Measurements from ENCODE around the gene TANC1.

The TANC1 gene

DNA sequence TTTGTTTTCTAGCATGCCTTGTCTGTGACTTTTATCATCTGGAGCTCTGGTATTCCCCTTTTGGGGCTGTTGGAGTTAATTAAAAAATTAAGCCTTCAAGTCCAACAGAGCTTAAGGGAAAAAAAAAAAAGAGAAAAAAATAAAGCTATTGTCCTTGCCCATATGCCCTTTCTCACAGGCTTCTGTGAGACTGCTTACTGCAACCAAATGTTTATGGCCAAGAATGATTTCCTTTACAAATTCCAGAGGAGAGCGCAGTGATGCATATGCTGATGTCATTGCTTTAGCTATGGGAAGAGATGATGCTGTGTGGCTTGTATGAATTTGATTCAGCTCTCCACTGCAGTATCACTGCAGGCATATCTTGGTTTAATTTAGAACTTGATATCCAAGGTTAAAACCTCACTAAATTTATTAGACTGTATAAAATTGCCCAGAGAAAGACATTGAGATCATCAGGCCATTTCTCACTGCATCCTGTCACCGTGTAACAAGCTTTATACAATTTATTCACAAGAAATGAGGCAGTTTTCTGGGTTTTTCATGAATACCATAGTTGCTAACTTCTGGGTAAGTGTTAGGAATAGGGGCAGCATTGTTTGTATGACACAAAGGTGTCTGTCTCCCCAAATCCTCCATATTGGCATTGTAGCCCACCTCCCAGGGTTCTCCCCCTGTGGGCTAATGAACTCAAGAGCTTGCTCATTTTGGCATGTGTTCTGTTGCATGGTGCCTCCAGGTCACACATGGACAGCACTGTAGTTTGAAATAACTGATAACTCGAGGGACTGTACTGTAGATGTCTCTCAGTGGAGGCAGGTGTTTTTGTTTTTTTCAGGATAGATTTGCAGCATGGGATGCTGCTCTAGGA lies 85.0 kb downstream of the TANC1 start:
- in situ Hi-C loops (cut with MboI; ENCODE audit: low sequenced_read_pairs) = no loop called here

DNA sequence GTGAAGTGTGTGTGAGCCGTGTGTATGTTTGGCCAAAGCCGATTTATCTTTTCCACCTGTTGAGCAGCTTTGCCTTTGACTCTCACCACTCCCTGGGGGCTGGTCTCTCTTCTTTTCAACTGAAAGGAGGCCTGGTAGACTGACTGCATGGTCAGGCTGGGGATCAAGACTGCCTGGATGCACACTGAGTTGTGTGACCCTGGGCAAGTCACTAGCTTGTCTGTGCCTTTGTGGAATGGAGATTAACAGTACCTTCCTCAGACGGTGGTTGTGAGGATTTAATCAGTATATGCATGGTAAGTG lies 85.5 kb downstream of the TANC1 start:
- in situ Hi-C loops (cut with MboI; ENCODE audit: low sequenced_read_pairs) = no loop called here

DNA sequence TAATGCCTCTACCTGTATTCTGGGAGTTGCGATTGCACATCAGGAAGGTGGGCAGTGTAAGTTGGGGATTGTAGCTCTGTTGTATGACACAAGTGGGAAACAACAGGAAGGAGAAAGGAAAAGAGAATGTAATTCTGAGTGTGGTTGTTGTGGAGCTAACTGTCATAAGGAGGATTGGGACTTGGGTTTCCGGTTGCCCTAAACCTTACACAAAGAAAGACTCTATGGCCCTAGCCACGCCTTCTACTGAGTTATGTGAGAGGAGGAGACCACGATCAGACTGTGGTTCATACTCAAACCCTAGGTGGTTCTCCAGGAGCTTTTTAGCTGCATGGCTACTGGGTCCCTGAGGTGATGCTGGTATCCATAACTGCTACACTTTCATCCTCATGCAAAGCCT lies 86.5 kb downstream of the TANC1 start:
- in situ Hi-C loops (cut with MboI; ENCODE audit: low sequenced_read_pairs) = no loop called here

DNA sequence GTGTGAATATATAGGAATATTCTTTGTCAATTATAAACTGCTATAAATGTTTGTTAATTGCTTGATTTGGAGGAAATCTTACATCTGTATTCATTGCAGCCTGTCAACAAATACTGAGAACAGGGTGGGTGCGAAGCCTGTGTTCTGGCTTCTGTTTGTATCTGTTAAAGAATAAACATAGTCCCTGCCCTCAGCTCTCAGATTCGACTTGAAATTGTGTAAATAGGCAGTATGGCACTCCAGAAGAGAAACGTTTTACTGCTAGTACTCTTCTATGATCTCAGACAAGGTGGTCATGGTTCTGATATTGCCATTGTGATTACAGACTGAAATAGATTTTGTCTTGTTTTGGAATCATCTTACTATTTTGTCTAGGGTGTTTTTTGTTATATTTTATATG lies 92.1 kb downstream of the TANC1 start:
- in situ Hi-C loops (cut with MboI; ENCODE audit: low sequenced_read_pairs) = no loop called here

DNA sequence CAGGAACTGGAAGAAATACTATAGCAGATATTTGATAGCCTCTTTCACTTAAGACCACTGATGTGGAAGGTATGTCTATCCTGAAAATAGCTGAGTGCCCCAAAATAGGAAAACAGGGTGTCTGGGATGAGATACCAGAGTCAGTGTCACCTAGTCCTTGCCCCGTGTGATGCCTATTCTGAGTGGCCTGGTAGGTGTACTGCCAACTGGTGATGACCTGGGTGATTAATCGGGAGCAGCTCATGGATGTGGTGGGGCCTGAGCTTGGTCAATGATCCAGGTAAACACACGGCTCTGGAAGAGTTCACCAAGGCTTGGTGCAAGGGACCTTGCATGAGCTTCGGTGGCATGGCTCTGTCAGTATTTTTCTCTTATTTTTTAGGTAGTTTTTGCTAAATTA lies 95.2 kb downstream of the TANC1 start:
- in situ Hi-C loops (cut with MboI; ENCODE audit: low sequenced_read_pairs) = no loop called here

DNA sequence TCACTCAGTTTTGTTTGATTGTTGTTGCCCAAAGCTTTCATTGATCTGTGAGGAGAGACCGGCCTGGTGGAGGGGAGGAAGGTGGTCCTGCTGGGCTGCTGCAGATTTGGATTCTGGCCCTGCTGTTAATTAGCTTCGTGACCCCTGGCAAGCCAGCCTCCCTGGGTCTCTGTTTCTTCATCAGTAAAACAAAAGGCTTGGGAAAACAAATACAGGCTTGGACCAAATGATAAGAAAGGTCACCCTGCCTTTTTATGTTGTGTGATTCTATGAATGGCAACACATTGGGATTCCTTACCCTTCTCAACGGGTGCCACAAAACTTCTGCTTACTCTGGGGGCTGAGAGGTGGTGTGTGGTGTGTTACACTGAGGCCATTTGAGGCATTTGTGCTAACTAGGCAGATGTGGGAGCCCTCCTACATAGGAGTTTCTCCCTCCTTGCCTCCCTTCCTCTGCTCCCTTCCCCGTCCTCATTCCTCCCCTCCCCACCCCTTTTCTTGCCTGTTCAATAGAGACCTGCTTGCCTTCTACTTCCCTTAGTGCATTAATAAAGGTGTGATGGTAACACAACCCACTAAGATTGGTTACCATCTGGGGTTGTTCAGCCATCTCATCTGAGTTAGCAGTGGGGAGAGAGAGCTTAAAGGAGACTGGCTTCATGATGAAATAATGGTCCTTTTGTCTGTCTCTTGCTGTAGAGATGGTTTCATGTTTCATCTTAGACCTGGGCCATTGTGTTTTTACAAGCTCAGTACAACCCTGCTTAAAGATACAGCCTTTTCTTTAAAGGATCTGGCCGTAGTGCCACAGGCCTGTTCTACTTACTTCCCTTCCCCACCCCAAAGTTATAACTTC lies 96.2 kb downstream of the TANC1 start:
- in situ Hi-C loops (cut with MboI; ENCODE audit: low sequenced_read_pairs) = no loop called here

DNA sequence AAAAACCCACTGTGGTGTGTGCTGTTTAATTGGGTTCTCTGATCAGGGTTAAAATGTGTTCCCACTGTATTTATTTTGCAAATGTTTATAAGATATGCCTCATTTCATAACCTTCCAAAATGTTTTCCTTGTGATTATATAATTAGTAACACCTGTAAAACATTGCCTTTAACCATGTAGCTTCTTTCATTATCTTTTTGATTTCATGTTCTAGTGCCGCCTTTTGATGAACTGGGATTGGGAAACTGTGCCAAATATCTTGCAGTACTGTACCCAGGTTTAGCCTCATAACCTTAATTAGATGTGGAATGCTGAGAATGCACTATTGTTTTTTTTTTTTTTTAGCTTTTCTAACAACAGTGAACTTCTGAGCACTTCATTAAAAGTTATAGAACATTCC lies 96.9 kb downstream of the TANC1 start:
- in situ Hi-C loops (cut with MboI; ENCODE audit: low sequenced_read_pairs) = no loop called here

DNA sequence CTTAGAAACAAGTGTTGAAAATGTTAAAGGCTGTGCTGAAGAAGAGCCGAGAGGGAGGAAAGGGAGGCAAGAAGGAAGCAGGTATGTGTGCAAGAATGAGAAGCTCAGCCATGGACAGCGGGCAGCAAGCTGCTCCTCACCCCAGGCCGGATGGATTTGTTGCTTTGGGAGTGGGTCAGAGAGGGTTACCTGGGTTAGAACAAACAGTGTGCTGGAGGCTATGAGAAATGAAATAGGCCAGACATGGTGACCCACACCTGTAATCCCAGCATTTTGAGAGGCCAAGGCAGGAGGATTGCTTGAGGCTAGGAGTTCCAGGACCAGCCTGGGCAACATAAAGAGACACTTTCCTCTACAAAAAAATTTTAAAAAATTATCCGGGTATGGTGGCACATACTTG lies 97.5 kb downstream of the TANC1 start:
- in situ Hi-C loops (cut with MboI; ENCODE audit: low sequenced_read_pairs) = no loop called here

DNA sequence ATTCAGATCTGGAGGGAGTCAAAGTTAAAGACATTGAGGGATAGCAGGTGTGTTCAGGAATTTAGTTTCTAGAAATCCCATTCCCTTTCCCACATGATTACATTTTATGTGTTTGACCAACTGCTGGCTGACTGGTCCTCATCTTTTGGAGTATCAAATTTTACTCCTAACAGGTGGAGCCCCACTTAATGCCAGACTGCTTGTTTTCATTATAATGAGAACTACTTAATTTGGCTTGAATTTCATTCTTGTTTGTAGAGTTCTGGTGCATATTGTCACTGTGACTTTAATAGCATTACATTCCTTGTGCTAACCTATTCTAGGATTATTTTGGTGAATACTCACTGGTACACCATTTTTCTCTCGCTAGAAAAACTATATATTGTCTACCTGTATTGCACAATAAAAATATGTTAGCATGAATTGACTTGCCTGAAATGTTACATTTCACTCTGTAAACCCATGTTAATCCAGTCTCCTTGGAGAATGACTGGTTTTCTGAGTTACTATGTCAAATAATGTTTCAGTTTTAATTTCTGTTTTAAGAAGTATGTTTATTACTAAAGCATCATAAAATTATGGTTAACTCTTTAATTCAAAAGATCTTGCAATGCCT lies 98.2 kb downstream of the TANC1 start:
- in situ Hi-C loops (cut with MboI; ENCODE audit: low sequenced_read_pairs) = no loop called here

DNA sequence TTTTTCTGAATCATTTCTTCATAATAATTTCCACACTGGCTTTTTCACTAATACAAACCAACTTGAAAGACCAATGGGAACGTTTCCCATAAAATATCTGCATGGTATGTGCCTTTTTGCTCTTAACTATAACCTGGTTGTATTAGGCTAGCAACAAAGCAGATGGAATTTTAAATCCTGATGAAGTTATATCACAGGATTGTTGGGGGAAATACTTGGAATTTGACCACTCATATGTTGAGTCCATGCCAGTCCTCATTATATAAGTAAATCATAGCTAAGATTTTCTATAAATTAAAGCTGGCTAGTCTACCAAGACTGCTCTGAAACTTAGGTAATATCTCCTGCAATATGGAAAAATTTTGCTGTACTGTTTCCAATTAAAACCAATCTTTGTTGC lies 99.5 kb downstream of the TANC1 start:
- in situ Hi-C loops (cut with MboI; ENCODE audit: low sequenced_read_pairs) = no loop called here

DNA sequence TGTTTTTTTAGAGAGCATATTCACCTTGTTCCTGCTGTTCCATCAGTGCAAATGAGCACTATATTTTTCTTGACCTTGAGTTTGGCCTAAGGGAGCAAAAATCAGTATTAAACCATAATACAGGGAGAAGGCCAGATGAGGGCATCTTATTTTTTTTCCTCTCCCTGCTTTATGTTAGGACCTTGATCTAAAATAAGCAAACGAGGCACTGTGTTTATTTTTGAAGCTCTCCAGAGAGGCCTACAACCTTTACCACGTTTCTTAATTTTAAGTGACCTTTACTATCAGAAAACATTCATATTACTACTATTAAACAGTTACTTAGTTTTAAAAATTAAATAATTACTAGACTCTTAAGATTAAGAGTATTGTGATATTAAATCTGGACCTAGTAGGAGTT lies 100.8 kb downstream of the TANC1 start:
- in situ Hi-C loops (cut with MboI; ENCODE audit: low sequenced_read_pairs) = no loop called here

DNA sequence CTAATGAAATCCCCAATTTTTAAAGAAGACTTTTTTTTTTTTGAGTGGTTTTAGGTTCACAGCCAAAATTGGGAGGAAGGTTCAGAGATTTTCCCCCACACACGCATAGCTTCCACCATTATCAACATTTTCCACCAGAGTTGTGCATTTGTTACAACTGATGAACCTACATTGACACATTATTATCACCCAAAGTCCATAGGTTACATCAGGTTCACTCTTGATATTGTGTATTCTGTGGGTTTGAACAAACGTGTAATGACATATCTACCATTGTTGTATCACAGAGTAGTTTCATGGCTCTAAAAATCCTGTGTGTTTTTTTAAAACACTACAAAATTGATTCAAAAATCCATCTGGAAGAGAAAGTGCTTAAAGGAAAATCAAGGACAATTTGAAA lies 101.8 kb downstream of the TANC1 start:
- in situ Hi-C loops (cut with MboI; ENCODE audit: low sequenced_read_pairs) = no loop called here

DNA sequence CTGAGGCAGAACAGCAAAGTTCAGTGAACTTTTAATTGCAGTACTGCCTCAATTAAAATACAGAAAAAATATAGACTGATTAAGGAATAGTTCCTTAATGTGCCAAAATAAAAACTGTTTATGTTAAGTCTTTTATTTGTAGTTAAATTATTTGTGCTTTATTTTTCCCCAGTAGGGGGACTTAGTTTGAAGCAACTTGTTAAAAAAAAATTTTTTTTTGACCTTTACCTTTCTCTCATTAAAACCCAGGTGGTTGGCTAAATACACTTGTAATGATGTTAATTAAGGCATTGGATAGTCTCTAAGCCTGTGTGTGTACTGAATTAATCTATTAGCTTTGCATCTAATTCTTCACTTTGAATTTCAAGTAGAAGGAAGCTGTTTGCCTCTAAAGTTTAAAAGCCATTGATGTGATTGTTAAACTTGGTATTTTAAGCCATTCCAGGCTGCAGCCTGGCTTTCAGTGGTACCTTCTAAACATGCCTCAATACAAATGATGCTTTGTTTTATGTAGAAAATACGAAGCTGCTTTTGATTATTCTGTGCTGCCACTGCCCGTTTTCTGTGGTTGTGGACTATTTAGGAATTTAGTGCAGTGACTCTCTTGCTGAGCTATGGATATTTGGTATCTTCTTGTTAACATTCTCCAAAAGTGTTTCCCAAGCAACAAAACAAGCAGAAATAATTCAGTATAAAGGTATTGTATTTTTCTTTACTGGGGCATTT lies 102.9 kb downstream of the TANC1 start:
- in situ Hi-C loops (cut with MboI; ENCODE audit: low sequenced_read_pairs) = no loop called here

DNA sequence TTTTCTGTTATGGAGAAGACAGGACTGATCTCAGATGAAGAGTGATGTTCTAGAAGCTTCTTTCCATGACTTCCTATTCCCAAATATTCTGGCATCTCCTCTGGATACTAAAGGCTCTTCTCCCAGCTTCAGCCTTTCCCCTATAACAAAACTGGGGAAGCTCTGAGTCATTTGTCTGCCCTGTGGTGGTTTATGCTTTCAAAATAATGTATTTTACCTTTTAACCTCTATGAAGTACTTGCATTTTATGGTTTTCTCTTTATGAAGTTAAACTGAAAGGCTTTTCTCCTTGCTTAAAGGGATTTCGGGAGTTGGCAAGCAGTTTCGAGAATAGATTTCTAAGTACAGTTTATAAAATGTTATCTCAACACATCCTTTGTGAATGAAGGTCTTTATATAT lies 104.4 kb downstream of the TANC1 start:
- in situ Hi-C loops (cut with MboI; ENCODE audit: low sequenced_read_pairs) = no loop called here

DNA sequence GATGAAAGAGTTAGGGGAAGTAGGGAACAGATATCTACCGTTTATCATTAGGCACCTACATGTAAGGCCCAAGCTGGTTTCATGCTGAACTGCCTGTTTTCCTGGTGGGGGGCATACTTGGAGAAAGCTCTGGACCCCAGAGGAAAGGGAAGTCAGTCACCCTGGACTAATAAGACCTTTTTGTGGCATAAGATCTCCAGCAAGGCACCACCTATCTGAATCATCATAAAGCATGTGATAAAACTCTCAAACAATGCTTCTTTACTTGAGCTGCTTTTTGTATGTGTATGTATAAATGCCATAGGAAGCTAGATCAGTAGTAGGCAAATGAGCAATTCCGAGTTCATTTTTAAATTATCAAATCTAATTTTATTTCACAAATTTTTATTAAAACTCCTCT lies 104.8 kb downstream of the TANC1 start:
- in situ Hi-C loops (cut with MboI; ENCODE audit: low sequenced_read_pairs) = no loop called here

DNA sequence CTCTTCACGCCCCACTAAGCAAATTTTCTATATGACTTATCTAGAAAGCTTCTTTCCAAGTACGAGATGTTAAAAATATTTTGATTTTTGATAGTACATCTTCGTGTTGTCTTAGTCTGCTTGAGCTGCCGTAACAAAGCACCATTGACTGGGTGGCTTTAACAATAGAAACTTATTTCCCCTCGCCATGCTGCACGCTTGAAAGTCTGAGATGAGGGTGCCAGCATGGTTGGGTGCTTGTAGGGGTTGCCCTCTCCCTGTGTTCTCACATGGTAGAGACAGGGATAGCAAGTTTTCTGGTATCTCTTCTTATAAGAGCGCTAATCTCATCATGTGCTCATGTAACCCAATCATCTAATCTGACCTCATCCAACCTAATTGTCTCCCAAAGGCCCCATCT lies 106.2 kb downstream of the TANC1 start:
- in situ Hi-C loops (cut with MboI; ENCODE audit: low sequenced_read_pairs) = no loop called here

DNA sequence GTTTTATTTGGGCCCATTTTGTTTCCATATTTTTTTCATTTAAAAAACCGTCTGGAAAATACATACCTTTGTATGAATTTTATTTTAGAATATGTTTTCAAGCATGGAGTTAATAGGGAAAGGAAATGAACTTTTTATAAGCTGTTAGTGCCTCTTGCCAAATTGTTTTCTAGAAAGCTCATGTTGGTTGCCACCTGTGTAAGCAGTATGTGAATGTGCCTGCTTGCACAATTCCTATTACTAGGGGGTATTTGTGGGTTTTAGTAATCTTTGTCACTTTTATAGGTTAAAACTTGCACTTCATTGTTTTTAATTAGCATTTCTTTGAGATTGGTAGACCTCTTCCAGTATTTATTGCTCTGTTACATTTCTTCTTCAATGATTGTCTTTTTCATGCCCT lies 107.3 kb downstream of the TANC1 start:
- in situ Hi-C loops (cut with MboI; ENCODE audit: low sequenced_read_pairs) = no loop called here

DNA sequence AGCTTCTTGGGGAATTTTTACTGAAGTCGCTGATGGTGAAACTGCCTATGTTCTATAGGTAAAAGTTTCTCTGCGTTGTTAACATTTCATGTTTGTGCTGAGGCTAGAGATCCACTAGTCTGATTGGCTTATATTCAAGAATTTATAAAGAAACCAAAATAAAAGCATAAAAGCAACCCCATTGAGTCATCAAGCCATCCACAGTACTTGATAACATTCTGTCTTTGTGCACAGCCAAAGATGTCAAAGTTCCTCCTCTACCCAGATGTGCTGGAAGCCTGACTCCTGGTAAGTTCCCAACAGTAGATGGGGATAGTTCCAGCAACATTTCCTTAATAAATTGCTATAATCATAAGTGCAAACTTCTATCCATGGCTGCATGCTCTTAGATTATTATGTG lies 107.8 kb downstream of the TANC1 start:
- in situ Hi-C loops (cut with MboI; ENCODE audit: low sequenced_read_pairs) = no loop called here

DNA sequence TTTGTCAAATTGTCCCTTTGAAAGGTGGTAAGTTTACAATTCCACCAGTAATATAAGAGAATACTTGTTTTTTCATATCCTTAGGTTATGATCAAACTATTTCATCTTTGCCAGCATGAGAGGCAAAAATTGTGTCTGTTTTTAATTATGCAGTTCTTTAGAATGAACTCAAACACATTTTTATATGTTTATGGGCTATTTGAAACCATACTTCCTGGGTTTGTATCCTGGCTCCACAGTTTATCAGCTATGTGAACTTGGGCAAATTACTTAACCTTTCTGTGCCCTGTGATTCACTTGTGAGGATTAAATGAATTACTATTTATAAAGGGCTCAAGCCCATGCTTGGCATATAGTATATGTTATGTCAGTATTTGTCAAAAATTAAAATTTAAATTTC lies 109.4 kb downstream of the TANC1 start:
- in situ Hi-C loops (cut with MboI; ENCODE audit: low sequenced_read_pairs) = no loop called here

DNA sequence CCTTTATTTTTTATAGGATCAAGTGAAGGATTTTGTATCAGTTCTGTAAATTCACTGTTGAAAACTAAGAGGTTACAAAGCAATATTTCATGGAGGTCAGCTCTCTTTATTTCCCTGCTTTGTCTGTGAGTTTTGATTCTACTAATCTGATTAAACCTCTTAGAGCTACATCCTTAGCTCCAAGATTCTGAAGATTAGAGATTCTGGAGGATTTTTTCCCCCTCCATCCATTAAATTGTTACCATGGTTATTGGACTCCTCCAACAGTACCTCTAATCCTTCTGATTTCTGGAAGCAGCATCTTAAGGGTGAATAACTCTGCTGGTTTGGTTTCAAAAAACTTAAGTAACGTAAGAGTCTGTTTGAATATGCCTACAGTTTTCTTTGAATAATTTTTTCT lies 110.0 kb downstream of the TANC1 start:
- in situ Hi-C loops (cut with MboI; ENCODE audit: low sequenced_read_pairs) = no loop called here

DNA sequence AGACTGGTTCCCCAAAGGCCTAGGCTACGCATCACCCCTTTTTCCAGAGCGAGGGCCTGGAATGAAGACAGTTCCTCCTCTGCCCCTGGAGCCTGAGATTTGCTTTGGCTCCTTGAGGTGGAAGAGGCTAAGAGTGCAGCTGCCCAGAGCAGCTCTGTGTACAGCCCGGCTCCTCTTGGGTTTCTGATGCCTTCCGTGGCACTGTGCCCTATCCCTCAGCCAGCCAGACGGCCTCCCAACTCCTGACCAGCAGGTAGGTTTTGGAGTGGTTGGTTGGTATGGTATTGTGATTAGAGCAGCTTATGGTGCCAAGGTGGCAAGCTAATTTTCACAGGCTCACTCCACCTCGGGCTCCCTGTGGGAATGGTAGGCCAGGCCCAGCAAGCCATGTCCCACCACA lies 112.2 kb downstream of the TANC1 start:
- in situ Hi-C loops (cut with MboI; ENCODE audit: low sequenced_read_pairs) = no loop called here
